GM19238 (cell line): Measurements from ENCODE around the gene FBH1.
"Not testable (repeated sequence)": the region's sequence is repeated elsewhere in the genome, so short reads cannot be mapped to it uniquely, and the experiment has no call there.

Experiments
- DNase-seq: peaks from one replicate; pipeline ENCODE4 v3.0.0; 2011; ENCODE audit warnings: low spot score; ENCODE audit not compliant: insufficient read length

FBH1 gene

DNA sequence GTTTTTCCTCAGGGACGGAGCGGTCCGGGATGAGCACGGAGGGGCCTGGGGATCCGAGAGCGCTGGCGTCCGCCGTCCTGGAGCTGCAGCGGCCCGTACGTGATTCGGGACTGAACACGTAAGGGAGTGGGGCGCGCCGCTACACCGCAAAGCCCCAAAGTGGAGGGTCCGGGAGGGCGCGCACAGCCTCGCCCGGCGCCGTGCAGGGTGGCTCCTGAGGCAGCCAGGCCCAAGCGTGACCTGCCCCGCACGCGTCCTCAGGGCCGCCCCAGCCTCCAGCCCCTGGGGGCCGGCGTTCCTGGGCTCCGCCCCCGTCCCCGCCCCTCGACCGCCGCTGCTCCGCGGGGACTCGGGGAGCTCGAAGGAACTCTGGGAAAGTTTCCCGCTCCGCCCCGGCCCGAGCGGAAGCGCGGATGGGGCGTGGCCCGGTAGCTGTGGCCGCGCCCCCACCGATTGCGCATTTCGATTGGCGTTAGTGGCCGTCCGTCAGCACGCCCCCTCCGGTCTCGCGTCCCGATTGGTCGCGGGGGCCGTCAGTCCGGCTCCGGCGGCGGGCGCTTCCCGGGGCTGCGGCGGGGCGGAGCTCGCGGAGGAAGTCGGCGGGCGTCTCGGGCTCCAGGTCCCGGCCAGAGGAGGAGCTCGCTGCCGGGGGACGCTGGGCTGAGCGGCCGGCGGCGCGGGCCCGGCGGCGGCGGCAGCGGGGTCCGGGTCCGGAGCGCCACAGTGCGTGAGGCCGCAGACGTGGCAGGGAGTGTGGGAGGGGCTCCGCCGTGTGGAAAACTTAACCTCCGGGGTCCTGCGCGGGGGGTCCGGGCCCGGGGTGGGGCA, at the start of gene FBH1, which contains the start of gene ANKRD16:
TSS of gene FBH1 (plus strand) at position 620 of the 828 bp plus-strand sequence. CDS start at position 723, 103 bp downstream.
TSS of gene ANKRD16 (minus strand) at position 270 of the 828 bp plus-strand sequence. CDS start 539 bp downstream, outside the sequence.
- DNase-seq, result peak; percentile 96

DNA sequence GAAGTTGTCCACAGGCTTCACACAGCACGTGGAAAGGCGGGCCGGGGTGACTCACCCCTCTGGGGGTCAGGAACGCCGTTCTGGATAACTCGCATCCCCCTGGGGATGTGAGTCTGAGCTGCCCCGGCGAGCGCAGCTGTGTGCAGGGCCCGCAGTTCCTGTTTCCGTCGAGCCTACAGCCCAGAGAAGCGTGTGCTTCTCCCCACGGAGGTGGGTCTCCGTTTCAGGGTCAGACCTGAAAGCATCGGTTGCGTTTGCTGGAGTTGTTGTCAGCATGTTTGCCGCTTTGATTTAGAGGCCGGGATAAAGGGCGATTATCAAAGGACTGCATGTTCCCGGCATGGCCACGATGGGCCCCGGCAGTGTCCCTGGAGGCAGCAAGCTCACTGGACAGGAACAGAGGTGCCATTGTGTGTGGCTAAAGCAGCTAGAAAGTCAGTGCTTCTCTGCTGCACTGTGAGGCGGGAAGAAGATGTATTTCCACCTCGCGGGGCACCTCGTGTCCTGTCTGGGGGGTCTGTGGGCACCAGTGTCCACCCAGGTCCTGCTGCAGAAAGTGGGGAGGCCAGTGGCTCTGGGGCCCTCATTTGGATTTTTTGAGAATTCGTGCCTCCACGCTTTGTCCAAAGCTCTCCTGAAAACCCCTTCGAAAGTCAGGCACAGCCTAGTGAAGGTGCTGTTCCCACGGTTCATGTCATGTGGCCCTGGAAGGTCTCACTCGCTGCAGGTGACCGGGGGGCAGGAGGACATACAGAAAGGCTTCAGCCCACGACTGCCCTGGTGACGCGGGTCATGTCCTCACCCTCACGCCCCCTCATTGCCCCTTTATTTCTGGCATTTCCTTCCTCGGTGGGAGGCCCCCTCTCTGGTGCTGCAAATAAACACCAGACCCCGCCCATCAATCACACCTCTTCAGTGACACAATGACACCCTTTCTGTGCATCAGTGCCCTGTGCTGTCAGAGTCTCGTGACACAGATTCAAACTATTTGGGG, 49.4 kb upstream of the FBH1 start:
- DNase-seq, result peak; percentile 84

DNA sequence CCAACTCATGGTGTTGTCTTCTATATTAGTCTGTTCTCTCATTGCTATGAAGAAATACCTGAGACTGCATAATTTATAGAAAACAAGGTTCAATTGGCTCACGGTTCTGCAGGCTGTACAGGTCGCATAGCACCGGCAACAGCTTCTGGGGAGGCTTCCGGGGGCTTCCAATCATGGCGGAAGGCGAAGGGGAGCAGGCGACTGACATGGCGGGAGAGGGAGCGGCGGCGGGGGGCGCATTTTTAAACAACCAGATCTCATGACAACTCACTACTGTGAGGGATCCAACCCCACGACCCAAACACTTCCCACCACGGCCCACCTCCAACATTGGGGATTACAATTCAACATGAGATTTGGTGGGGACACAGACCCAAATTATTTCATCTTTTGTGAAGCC, 48.1 kb upstream of the FBH1 start:
- no peak for DNase-seq

DNA sequence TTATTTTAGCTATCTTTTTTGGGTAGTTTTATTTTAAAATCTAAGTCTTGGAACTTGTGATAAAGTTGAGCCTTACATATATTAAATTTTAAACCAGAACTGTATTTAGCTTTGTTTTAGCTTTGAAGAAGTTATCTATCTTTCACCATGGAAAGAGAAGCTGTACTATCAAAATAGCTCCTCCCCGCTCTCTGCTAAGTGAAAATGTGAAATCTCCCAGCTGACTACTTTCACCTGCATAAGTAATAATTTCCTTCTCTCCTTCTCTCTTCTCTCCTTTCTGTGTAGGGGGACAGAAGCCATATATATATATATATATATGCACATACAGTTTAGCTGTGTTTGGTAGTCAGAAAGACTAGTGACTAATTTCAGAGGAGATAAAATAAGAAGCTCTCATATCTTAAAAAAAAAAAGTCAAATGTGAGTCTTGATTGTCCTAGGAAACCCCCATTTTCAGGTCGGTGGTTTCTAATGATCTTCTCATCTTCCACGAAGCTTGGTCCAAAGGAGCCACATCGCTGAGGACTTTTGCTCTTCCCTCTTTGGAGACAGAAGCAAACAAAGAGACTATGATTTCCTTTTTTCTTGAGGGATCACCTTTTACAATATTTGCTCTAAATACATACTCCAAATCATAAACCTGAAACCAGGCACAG, 46.2 kb upstream of the FBH1 start:
- no peak for DNase-seq

GRCh38 chr10:5844345-5845055, 45.5 kb upstream of the FBH1 start:
- DNase-seq, result no peak

GRCh38 chr10:5846667-5847066, 43.4 kb upstream of the FBH1 start:
- not testable (repeated sequence) for DNase-seq

DNA sequence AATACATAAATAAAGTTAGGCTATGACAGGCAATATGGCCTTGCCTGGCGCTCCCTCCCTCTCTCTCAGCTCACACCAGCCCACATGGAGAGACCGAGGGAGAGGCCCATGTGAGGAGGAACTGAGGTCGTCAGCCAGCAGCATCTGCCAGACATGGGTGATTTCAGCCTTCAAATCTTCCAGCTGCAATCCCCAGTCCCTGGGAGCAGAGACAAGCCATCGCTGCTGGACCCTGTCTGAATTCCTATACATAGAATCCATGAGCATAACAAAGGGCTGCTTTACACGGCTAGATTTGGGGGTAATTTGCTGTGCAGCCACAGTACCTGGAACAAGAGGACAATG, 35.9 kb upstream of the FBH1 start:
- no peak for DNase-seq

GRCh38 chr10:5855979-5856700, 33.9 kb upstream of the FBH1 start:
- no peak for DNase-seq

- DNase-seq, result no peak
These were observed 33.4 kb upstream of the FBH1 start for GRCh38 chr10:5856701-5857004.

GRCh38 chr10:5858811-5859210, 31.2 kb upstream of the FBH1 start:
- no peak for DNase-seq

DNA sequence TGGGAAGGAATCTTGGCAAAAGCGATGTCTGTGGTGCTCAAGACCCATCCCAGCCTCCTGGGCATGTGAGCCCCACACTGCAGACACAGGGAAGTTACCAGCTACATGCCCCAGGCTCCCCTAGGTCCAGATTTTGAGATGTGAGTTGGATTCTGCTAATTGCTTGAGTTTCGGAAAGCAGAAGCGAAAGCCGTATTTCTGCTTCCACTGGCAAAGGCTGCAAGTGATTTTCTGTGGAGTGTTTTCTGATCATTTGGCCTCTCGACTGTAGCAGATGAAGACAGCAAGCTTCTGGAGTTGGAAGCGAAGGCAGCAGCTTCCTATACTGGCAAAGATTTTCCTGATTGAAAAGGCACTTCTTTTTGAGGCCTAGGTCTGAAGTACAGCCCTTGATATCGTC, 30.0 kb upstream of the FBH1 start:
- DNase-seq, result no peak

GRCh38 chr10:5862360-5862961, 27.6 kb upstream of the FBH1 start:
- peak; percentile 67 for DNase-seq

- not testable (repeated sequence) for DNase-seq
These were observed 26.9 kb upstream of the FBH1 start for GRCh38 chr10:5862981-5863685.

DNA sequence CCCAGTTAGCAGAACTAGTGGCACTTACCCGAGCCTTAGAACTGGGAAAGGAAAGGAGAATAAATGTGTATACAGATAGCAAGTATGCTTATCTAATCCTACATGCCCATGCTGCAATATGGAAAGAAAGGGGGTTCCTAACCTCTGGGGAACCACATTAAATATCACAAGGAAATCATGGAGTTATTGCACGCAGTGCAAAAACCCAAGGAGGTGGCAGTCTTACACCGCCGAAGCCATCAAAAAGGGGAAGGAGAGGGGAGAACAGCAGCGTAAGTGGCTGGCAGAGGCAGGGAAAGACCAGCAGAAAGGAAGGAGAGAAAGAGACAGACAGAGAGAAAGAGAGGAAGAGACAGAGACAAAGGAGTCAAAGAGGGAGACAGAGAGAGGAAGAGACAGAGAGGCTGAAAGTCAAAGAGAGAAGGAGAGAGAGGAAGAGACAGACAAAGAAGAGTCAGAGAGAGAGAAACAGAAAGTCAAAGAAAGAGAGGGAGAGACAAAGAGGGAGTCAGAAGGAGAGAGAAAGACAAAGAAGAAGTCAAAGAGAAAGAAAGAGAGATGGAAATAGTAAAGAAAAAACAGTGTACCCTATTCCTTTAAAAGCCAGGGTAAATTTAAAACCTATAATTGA, 23.5 kb upstream of the FBH1 start:
- DNase-seq, result not testable (repeated sequence)

- DNase-seq, result not testable (repeated sequence)
These were observed 22.9 kb upstream of the FBH1 start for GRCh38 chr10:5867091-5867615.

GRCh38 chr10:5868383-5868782, 21.7 kb upstream of the FBH1 start:
- not testable (repeated sequence) for DNase-seq

DNA sequence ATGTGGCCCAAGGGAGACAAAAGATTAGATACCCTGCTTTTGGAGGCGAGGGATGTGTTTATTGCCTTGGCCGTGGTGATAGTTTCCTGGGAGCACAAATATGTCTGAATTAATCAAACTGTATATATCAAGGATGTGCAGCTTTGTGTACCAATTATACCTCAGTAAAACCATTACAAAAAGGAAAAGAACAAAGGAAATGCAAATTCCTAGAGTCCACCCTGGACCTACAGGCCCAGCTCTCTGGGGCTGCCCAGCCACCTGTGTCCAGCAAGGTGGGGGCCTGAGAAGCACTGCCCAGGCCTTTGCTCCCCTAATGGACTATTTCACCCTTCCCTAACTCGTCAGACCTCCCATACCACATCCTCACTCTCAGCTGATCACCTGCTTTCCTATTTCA, 20.9 kb upstream of the FBH1 start:
- DNase-seq, result no peak

GRCh38 chr10:5871596-5871995, 18.4 kb upstream of the FBH1 start:
- no peak for DNase-seq
